GM12875 (cell line): Measurements from ENCODE around the gene SUPT7L.

Experiments used
- H3K4me3 ChIP-seq: one replicate; pipeline ENCODE4 v1.5.1; 2011; ENCODE audit warnings: low read depth, low read length, control low read depth
- TF ChIP-seq, protein P1 (sequence below): IDR thresholded peaks from 2 replicates; pipeline ENCODE4 v1.5.1; 2011; ENCODE audit warnings: low read depth, mild to moderate bottlenecking, control low read depth, inconsistent platforms, low read length, moderate library complexity, borderline replicate concordance; ENCODE audit not compliant: insufficient read depth

SUPT7L gene

DNA sequence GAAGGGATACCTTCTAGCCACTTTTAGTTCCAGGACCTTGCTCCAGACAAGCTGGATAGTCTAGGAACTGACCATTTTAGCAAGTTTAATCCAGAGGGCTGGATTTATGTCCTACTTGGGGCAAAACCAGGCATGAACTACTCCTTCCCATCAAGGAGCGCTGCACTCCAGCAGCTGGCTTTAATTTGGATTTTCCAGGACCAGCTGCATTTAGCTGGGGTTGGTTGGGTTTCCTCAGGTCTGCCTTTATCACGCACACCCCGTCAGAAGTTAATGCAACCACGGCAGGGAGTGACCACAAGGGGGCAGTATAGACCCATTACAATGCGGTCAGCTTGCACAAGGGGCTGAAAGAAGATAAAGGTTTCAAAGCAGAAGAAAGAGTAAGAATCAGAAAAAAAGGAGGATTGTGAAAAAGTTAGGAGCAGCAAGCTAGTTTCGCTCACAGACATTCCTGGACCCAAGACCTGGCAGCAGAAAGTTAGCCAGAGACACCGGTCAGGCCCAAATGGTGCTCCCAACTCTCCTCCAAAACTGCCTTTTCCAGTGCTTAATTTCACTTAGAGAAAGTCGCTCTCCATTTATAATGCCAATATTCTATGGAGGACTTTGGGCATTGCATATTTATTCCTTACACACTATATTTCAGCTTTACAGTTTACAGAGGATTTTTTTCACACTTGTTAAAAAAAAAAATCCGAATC, 40.4 kb upstream of the SUPT7L start:
- TF ChIP-seq, protein P1, sequence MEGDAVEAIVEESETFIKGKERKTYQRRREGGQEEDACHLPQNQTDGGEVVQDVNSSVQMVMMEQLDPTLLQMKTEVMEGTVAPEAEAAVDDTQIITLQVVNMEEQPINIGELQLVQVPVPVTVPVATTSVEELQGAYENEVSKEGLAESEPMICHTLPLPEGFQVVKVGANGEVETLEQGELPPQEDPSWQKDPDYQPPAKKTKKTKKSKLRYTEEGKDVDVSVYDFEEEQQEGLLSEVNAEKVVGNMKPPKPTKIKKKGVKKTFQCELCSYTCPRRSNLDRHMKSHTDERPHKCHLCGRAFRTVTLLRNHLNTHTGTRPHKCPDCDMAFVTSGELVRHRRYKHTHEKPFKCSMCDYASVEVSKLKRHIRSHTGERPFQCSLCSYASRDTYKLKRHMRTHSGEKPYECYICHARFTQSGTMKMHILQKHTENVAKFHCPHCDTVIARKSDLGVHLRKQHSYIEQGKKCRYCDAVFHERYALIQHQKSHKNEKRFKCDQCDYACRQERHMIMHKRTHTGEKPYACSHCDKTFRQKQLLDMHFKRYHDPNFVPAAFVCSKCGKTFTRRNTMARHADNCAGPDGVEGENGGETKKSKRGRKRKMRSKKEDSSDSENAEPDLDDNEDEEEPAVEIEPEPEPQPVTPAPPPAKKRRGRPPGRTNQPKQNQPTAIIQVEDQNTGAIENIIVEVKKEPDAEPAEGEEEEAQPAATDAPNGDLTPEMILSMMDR = peak; percentile 80

DNA sequence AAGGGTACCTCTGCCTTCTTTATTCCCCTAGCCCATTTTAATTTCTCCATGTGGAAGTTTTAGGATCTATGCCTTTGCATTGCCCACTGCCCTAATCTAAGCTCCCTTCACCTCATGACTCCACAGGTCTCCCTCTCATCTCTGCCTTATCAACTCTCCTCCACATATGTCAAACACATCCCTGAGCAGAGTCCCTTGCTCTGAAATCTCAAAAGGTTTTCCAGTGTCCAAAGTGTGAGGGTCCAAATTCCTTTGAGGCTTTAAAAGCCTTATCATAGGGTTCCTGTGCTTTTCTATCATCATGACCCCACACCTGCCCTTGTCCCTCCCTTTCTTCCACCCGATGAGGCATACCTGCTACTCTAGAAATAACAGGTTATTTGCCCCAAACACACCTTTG, 38.9 kb upstream of the SUPT7L start:
- TF ChIP-seq, protein P1 = no peak
- no peak overlapping the region for H3K4me3 ChIP-seq

More for the DNA sequence above, 40.4 kb upstream of the SUPT7L start:
- no peak overlapping the region for H3K4me3 ChIP-seq

DNA sequence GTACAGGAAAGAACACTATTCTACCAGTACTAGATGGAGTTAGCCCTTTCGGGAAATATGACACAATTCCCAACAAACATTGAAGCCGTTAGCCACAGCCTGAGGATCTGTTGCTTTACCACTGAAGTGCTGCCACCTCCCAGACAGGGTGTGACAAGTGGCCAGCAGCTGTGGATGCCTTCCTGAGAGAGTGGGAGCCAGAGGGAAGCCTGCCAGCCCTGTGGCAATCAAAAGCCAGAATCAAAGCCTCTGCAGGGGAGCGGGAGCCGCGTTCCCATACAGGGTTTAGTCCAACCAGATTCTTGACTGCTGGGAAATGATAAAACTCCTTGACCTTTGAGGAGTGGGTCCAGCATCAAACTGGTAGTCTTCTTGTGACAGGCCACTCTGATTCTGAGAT, 38.3 kb upstream of the SUPT7L start:
- TF ChIP-seq, protein P1 = no peak
- no peak overlapping the region for H3K4me3 ChIP-seq

DNA sequence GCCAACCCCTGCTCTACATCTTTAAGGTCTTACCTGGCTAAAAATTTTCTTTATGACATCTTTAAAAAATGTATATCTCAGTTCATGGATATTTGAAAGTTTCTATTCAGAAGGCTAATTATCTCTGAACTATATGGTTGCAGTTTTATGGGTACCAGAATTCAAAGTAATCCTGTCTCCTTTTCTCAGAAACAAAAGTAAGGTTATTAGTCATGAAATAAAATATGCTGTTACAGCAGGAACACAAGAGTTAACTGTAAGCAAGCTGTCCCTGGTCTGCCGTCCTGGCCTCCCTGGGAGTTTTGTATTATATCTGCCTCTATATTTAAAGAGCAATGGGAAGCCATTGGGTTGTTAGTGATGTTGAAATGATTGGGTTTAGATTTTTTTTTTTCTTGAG, 34.2 kb upstream of the SUPT7L start:
- TF ChIP-seq, protein P1 = no peak

DNA sequence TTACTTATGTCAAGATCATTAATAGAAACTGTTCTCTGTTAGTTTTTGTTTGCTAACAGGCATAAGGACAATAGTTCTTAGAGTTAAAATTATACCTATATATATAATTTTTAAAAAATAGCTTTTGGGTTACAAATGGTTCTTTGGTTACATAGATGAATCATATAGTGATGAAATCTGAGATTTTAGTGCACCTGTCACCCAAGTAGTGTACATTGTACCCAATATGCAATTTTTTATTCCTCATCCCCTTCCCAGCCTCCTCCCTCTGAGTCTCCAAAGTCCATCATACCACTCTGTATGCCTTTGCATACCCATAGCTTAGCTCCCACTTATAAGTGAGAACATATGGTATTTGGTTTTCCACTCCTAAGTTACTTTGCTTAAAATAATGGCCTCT, 26.6 kb upstream of the SUPT7L start:
- no peak overlapping the region for H3K4me3 ChIP-seq
- TF ChIP-seq, protein P1 = no peak

More for the DNA sequence above, 34.2 kb upstream of the SUPT7L start:
- no peak overlapping the region for H3K4me3 ChIP-seq

DNA sequence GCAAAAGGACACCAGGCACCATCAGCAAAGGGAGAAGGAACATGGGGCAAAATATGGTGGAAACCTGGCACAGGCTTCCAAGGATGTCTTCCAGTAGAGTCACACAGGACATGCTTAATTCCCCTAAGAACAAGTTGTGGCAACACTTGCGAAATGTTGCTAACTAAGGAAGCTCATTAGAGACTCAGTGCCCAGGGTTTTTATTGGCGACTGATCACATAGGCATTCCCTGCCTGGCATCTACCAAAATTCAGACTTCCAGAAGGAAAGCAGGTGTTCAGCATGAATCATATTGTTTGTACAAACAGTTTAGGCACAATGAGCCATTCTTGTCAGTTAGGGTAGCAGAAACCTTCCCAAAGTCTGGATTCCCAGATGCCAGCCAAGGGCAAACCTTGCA, 26.0 kb upstream of the SUPT7L start:
- TF ChIP-seq, protein P1 = no peak
- H3K4me3 ChIP-seq = no peak overlapping the region

DNA sequence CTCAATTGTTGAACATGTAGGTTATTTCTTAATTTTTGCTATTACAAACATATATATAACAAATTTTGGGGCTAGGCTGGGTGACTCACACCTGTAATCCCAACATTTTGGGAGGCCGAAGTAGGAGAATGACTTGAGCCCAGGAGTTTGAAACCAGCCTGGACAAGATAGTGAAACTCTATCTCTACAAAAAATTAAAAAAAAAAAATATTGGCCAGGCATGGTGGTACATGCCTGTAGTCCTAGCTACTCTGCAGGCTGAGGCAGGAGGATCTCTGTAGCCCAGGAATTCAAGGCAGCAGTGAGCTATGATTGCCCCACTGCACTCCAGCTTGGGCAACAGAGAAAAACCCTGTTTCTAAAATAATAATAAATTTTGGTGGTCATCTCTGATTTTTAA, 23.8 kb upstream of the SUPT7L start:
- TF ChIP-seq, protein P1 = no peak
- H3K4me3 ChIP-seq = no peak overlapping the region
